Panc1 (cell line): ENCODE measurements around the gene AKT3. TPM values are rescaled to one million over a fixed set of nuclear protein-coding genes. Genes with fewer than 3 reads are reported as not detected.

Source experiments
- ATAC-seq: fragments of 200-7000 bp; cut with Tn5 transposase; 2 replicates; pipeline ENCODE4 v1.9.1; 2020; ENCODE audit warnings: mild to moderate bottlenecking, moderate library complexity
- BruUV-seq: library from RNA; stranded (reverse); fragments of 400-500 nt; replicated peaks from 2 replicates; lab custom pipeline; 2021; lab: Mats Ljungman, UMichigan
- CTCF ChIA-PET: fragments of 300-600 bp; sonication (Branson Sonifier 250); formaldehyde crosslinking; loops from one replicate; lab custom pipeline; 2022; ENCODE audit warnings: antibody characterized with exemption; lab: Charles Lee
- POLR2A ChIA-PET: fragments of 300-600 bp; sonication (Branson Sonifier 250); formaldehyde crosslinking; loops from one replicate; lab custom pipeline; 2022; ENCODE audit warnings: antibody characterized with exemption; lab: Charles Lee
- DNase-seq: peaks from one replicate; pipeline ENCODE4 v3.0.0-alpha.2; 2010; ENCODE audit warnings: low read depth, low spot score
- H3K27ac ChIP-seq: 2 replicates; pipeline ENCODE4 v1.5.1; 2011; ENCODE audit warnings: mild to moderate bottlenecking, low read length, inconsistent platforms
- H3K27me3 ChIP-seq: fragments of 200-500 bp; sonication (Bioruptor generic); 2 replicates; pipeline ENCODE4 v1.6.0; 2014; ENCODE audit warnings: low read length, inconsistent platforms; ENCODE audit not compliant: control insufficient read depth, insufficient read depth
- H3K36me3 ChIP-seq: fragments of 200-500 bp; sonication (Bioruptor generic); 2 replicates; pipeline ENCODE4 v1.5.1; 2014; ENCODE audit warnings: inconsistent platforms, mild to moderate bottlenecking, low read length, moderate library complexity; ENCODE audit not compliant: control insufficient read depth, insufficient read depth
- H3K4me1 ChIP-seq: 2 replicates; pipeline ENCODE4 v1.5.1; 2011; ENCODE audit warnings: inconsistent platforms, mild to moderate bottlenecking, low read length, moderate library complexity; ENCODE audit not compliant: control insufficient read depth, insufficient read depth
- H3K4me3 ChIP-seq, 2 experiments: 2 replicates each; pipeline ENCODE4 v1.5.1; 2011 to 2012; ENCODE audit warnings: low read depth in 2 of 2, low read length in 2 of 2, mild to moderate bottlenecking in 2 of 2, inconsistent platforms in 1 of 2, moderate library complexity in 1 of 2
- H3K9me3 ChIP-seq: fragments of 200-500 bp; sonication (Bioruptor generic); 2 replicates; pipeline ENCODE4 v1.5.1; 2014; ENCODE audit warnings: low read depth, mild to moderate bottlenecking, inconsistent platforms, low read length, moderate library complexity; ENCODE audit not compliant: control insufficient read depth, insufficient read depth
- CTCF ChIP-seq: fragments of 450-650 bp; IDR thresholded peaks from 2 replicates; pipeline ENCODE4 v1.5.1; 2017; ENCODE audit warnings: mild to moderate bottlenecking
- POLR2AphosphoS5 ChIP-seq: IDR thresholded peaks from 2 replicates; pipeline ENCODE4 v1.6.1; 2012; ENCODE audit warnings: mild to moderate bottlenecking, low read depth, low read length, moderate library complexity
- REST ChIP-seq, 2 experiments: IDR thresholded peaks; 2 replicates each; pipeline ENCODE4 v1.6.1; 2011 to 2012; ENCODE audit warnings: low read depth in 2 of 2, control low read depth in 1 of 2, low read length in 1 of 2, mild to moderate bottlenecking in 1 of 2, moderate library complexity in 1 of 2; ENCODE audit not compliant: insufficient read depth in 1 of 2
- SIN3A ChIP-seq: IDR thresholded peaks from 2 replicates; pipeline ENCODE4 v1.6.1; 2012; ENCODE audit warnings: low read depth, mild to moderate bottlenecking, low read length, moderate library complexity, borderline replicate concordance; ENCODE audit not compliant: insufficient read depth
- TCF7L2 ChIP-seq: IDR thresholded peaks from 2 replicates; pipeline ENCODE4 v1.6.1; 2011; ENCODE audit warnings: mild to moderate bottlenecking, low read depth, low read length, inconsistent platforms
- in situ Hi-C: cut with HindIII; loops from 2 replicates; pipeline ENCODE4 v1.10.0; 2016; ENCODE audit warnings: low sequenced_read_pairs, low pct_unique_long_range_greater_than_20kb
- intact Hi-C: fragments of 100-400 bp; cut with micrococcal nuclease; formaldehyde crosslinking; loops from one replicate; pipeline ENCODE4 v1.10.0; 2022; ENCODE audit not compliant: unreplicated experiment
- total RNA-seq: library from RNA; stranded (reverse); gene quantifications from one replicate; pipeline ENCODE4 v1.2.1, GENCODE V29; 2021; ENCODE audit not compliant: unreplicated experiment

AKT3 gene
- total RNA-seq, 1 experiment from 2014 or later, result 11.0 TPM

GRCh38 chr1:243842161-243842560 is 7.9 kb downstream of the AKT3 start:
- intact Hi-C loops (no loop called here), in situ Hi-C loops (no loop called here)
- DNase-seq (no peak), ATAC-seq (no peak)
- H3K27me3 ChIP-seq, result no peaks in the 10 kb centered on the region
- no TSS peak for BruUV-seq
- ChIA-PET POLR2A (no interaction called here), CTCF (no interaction called here)
- TF ChIP-seq CTCF (no peak), REST (IDR thresholded peaks at IDR 0.05; ENCODE audit: insufficient read depth in 1 of 2, low read depth in 2 of 2, low read length in 1 of 2) (no peak), POLR2AphosphoS5 (no peak), TCF7L2 (no peak), SIN3A (no peak)
- H3K4me3 ChIP-seq, result no peak overlapping the region
- H3K36me3 ChIP-seq, result no peaks in the 10 kb centered on the region; the same call in 1 of the 2 replicates
- H3K9me3 ChIP-seq, result no peaks in the 10 kb centered on the region
- no peak overlapping the region for H3K27ac ChIP-seq
- no peaks in the 10 kb centered on the region for H3K4me1 ChIP-seq

GRCh38 chr1:243841507-243841906 is 8.5 kb downstream of the AKT3 start:
- H3K27ac ChIP-seq, result no peak overlapping the region
- in situ Hi-C loops, result no loop called here
- no peaks in the 10 kb centered on the region for H3K4me1 ChIP-seq

More at GRCh38 chr1:243841507-243841906, 8.5 kb downstream of the AKT3 start:
- no TSS peak for BruUV-seq
- Histone ChIP-seq H3K4me3 (no peak overlapping the region), H3K36me3 (no peaks in the 10 kb centered on the region; the same call in 1 of the 2 replicates), H3K9me3 (no peaks in the 10 kb centered on the region), H3K27me3 (no peaks in the 10 kb centered on the region)
- CTCF ChIA-PET, result no interaction called here
- intact Hi-C loops, result no loop called here
- POLR2A ChIA-PET, result no interaction called here
- TF ChIP-seq POLR2AphosphoS5 (no peak), REST (IDR thresholded peaks at IDR 0.05; ENCODE audit: insufficient read depth in 1 of 2, low read depth in 2 of 2, low read length in 1 of 2) (no peak), CTCF (no peak), TCF7L2 (no peak), SIN3A (no peak)
- no peak for ATAC-seq
- DNase-seq, result no peak
